ENCODE results near the gene PPFIA3.

DNA sequence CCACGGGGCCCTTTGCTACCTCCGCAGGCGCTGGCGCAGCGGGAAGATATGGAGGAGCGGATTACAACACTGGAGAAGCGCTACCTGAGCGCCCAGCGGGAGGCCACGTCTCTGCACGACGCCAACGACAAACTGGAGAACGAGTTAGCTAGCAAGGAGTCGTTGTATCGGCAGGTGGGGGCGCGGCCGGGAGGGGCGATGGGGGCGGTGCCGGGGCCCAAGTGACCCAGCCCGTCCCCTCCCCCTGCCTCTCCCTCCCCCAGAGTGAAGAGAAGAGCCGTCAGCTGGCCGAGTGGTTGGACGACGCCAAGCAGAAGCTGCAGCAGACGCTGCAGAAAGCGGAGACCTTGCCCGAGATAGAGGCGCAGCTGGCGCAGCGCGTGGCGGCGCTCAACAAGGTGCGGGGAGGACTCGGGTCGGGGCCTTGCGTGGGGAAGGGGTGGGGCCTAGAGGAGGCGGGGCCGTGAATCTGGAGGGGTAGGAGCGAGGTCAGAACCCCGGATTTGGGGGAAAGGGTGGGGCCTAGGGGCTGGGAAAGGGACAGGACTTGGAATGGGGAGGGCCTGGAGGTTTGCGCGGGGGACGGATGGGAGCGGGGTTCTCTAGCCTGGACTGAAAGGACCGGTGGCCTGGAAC, 13.7 kb downstream of the PPFIA3 start:
- TF ChIP-seq ZNF274 (IDR thresholded peaks at IDR 0.05; ENCODE audit: low read depth, low read length) (no peak), SUZ12 (IDR thresholded peaks at IDR 0.05; ENCODE audit: extremely low read depth, insufficient read depth, insufficient read length) (no peak), YY1 (IDR thresholded peaks at IDR 0.05; ENCODE audit: insufficient read depth, insufficient read length) (no peak)

All from NT2/D1 (cell line).